ENCODE data around the gene L1CAM.

The L1CAM gene

GRCh38 chrX:153885968-153886903, at the start of gene L1CAM:
Gene L1CAM, minus strand, starts transcription at chrX:153886173. Its CDS starts 10,337 bp downstream, at chrX:153875836.
- peak within 1 kb of the TSS; percentile 74 for H3K4me3 ChIP-seq
- DNase-seq (ENCODE audit: low read depth, low spot score): no peak
- H3K27ac ChIP-seq: no peak within 1 kb of the TSS
- H3K36me3 ChIP-seq (ENCODE audit: insufficient read depth, low read length): no peaks in the 10 kb centered on the region
- no peak within 1 kb of the TSS for H3K9ac ChIP-seq (ENCODE audit: insufficient read length)
- TF ChIP-seq EZH2 (IDR thresholded peaks at IDR 0.05) (no peak), POLR2AphosphoS5 (IDR thresholded peaks at IDR 0.05; ENCODE audit: borderline replicate concordance, low read depth, low read length) (no peak), FOXP2 (optimal IDR thresholded peaks at IDR 0.05; ENCODE audit: control extremely low read depth, extremely low read length, insufficient read depth) (no peak)
- H3K9me3 ChIP-seq (ENCODE audit: low read depth, low read length): no peaks in the 10 kb centered on the region

GRCh38 chrX:153935326-153935851, 49.4 kb upstream of the L1CAM start:
- Histone ChIP-seq H3K9me3 (ENCODE audit: low read depth, low read length) (no peaks in the 10 kb centered on the region), H3K9ac (ENCODE audit: insufficient read length) (no peak overlapping the region)
- no peak for DNase-seq (ENCODE audit: low read depth, low spot score)

GRCh38 chrX:153934762-153935325, 48.9 kb upstream of the L1CAM start, which contains the start of gene NAA10:
Gene NAA10, minus strand, starts transcription at chrX:153935037. Its CDS starts 133 bp downstream, at chrX:153934904.
- H3K9ac ChIP-seq (ENCODE audit: insufficient read length): peak within 1 kb of the TSS; percentile 68
- peak; percentile 22; the same call in 1 of the 2 replicates for TF ChIP-seq POLR2AphosphoS5 (IDR thresholded peaks at IDR 0.05; ENCODE audit: borderline replicate concordance, low read depth, low read length)
- TF ChIP-seq EZH2 (IDR thresholded peaks at IDR 0.05): no peak
- no peak for TF ChIP-seq FOXP2 (optimal IDR thresholded peaks at IDR 0.05; ENCODE audit: control extremely low read depth, extremely low read length, insufficient read depth)
- H3K9me3 ChIP-seq (ENCODE audit: low read depth, low read length): no peaks in the 10 kb centered on the region
- no peak for DNase-seq (ENCODE audit: low read depth, low spot score)
- H3K4me3 ChIP-seq: peak within 1 kb of the TSS; percentile 76
- peaks cover 5% of the 10 kb centered on the region; the same call in 1 of the 2 replicates for H3K36me3 ChIP-seq (ENCODE audit: insufficient read depth, low read length)
- H3K27ac ChIP-seq: peak within 1 kb of the TSS; percentile 50

More at GRCh38 chrX:153935326-153935851, 49.4 kb upstream of the L1CAM start:
- peak overlapping the region; percentile 60 for H3K4me3 ChIP-seq
- no peak overlapping the region for H3K27ac ChIP-seq
- peaks cover 5% of the 10 kb centered on the region; the same call in 1 of the 2 replicates for H3K36me3 ChIP-seq (ENCODE audit: insufficient read depth, low read length)
- TF ChIP-seq EZH2 (IDR thresholded peaks at IDR 0.05): no peak
- no peak for TF ChIP-seq FOXP2 (optimal IDR thresholded peaks at IDR 0.05; ENCODE audit: control extremely low read depth, extremely low read length, insufficient read depth)
- TF ChIP-seq POLR2AphosphoS5 (IDR thresholded peaks at IDR 0.05; ENCODE audit: borderline replicate concordance, low read depth, low read length): no peak

- H3K27ac ChIP-seq: peak overlapping the region; percentile 50
Observed at GRCh38 chrX:153934148-153934761, 48.3 kb upstream of the L1CAM start.

GRCh38 chrX:153933748-153934147, 47.8 kb upstream of the L1CAM start:
- Histone ChIP-seq H3K4me3 (peak overlapping the region; percentile 76), H3K27ac (no peak overlapping the region), H3K9me3 (ENCODE audit: low read depth, low read length) (no peaks in the 10 kb centered on the region), H3K36me3 (ENCODE audit: insufficient read depth, low read length) (peaks cover 5% of the 10 kb centered on the region; the same call in 1 of the 2 replicates), H3K9ac (ENCODE audit: insufficient read length) (peak overlapping the region; percentile 68)
- no peak for TF ChIP-seq FOXP2 (optimal IDR thresholded peaks at IDR 0.05; ENCODE audit: control extremely low read depth, extremely low read length, insufficient read depth)
- TF ChIP-seq EZH2 (IDR thresholded peaks at IDR 0.05): no peak
- no peak for TF ChIP-seq POLR2AphosphoS5 (IDR thresholded peaks at IDR 0.05; ENCODE audit: borderline replicate concordance, low read depth, low read length)
- DNase-seq (ENCODE audit: low read depth, low spot score): no peak

More at GRCh38 chrX:153934148-153934761, 48.3 kb upstream of the L1CAM start:
- H3K9me3 ChIP-seq (ENCODE audit: low read depth, low read length): no peaks in the 10 kb centered on the region
- no peak for DNase-seq (ENCODE audit: low read depth, low spot score)
- peaks cover 5% of the 10 kb centered on the region; the same call in 1 of the 2 replicates for H3K36me3 ChIP-seq (ENCODE audit: insufficient read depth, low read length)
- no peak for TF ChIP-seq EZH2 (IDR thresholded peaks at IDR 0.05)
- TF ChIP-seq POLR2AphosphoS5 (IDR thresholded peaks at IDR 0.05; ENCODE audit: borderline replicate concordance, low read depth, low read length): no peak
- peak overlapping the region; percentile 68 for H3K9ac ChIP-seq (ENCODE audit: insufficient read length)
- peak overlapping the region; percentile 76 for H3K4me3 ChIP-seq

- DNase-seq (ENCODE audit: low read depth, low spot score): no peak
- TF ChIP-seq POLR2AphosphoS5 (IDR thresholded peaks at IDR 0.05; ENCODE audit: borderline replicate concordance, low read depth, low read length) (no peak), EZH2 (IDR thresholded peaks at IDR 0.05) (no peak), FOXP2 (optimal IDR thresholded peaks at IDR 0.05; ENCODE audit: control extremely low read depth, extremely low read length, insufficient read depth) (no peak)
- Histone ChIP-seq H3K4me3 (no peak overlapping the region), H3K27ac (no peak overlapping the region), H3K36me3 (ENCODE audit: insufficient read depth, low read length) (peaks cover 5% of the 10 kb centered on the region; the same call in 1 of the 2 replicates), H3K9ac (ENCODE audit: insufficient read length) (no peak overlapping the region), H3K9me3 (ENCODE audit: low read depth, low read length) (no peaks in the 10 kb centered on the region)
Observed at GRCh38 chrX:153932220-153932915, 46.4 kb upstream of the L1CAM start.

GRCh38 chrX:153931748-153932147, 45.8 kb upstream of the L1CAM start:
- Histone ChIP-seq H3K27ac (no peak overlapping the region), H3K36me3 (ENCODE audit: insufficient read depth, low read length) (peaks cover 5% of the 10 kb centered on the region; the same call in 1 of the 2 replicates), H3K4me3 (no peak overlapping the region), H3K9ac (ENCODE audit: insufficient read length) (no peak overlapping the region), H3K9me3 (ENCODE audit: low read depth, low read length) (no peaks in the 10 kb centered on the region)
- TF ChIP-seq EZH2 (IDR thresholded peaks at IDR 0.05) (no peak), FOXP2 (optimal IDR thresholded peaks at IDR 0.05; ENCODE audit: control extremely low read depth, extremely low read length, insufficient read depth) (no peak), POLR2AphosphoS5 (IDR thresholded peaks at IDR 0.05; ENCODE audit: borderline replicate concordance, low read depth, low read length) (no peak)
- no peak for DNase-seq (ENCODE audit: low read depth, low spot score)

Data from SK-N-MC (cell line).